Liver (tissue), 9 donors: ENCODE data around the gene CLTA. TPM values are rescaled to one million over a fixed set of nuclear protein-coding genes. Genes with fewer than 3 reads are reported as not detected.

Source experiments
- DNase-seq: peaks from one replicate; pipeline ENCODE4 v3.0.0-alpha.2; 2017; ENCODE audit warnings: low spot score
- H3K27ac ChIP-seq, 2 donors: one replicate each; pipeline ENCODE4 v1.7.0; 2013; ENCODE audit warnings: inconsistent platforms in 2 of 2, low read length in 2 of 2, control low read depth in 1 of 2, low read depth in 1 of 2, mild to moderate bottlenecking in 1 of 2
- H3K27me3 ChIP-seq, 4 donors: one replicate each; pipeline versions ENCODE4 v1.6.1 to v1.7.0; 2013; ENCODE audit warnings: low read length in 3 of 4, inconsistent platforms in 1 of 4, mild to moderate bottlenecking in 1 of 4, moderate library complexity in 1 of 4; ENCODE audit not compliant: control insufficient read depth in 4 of 4, insufficient read depth in 4 of 4
- H3K36me3 ChIP-seq, 4 donors: one replicate each; pipeline versions ENCODE4 v1.6.1 to v1.7.0; 2013; ENCODE audit warnings: low read length in 3 of 4, mild to moderate bottlenecking in 3 of 4, low read depth in 1 of 4, moderate library complexity in 1 of 4; ENCODE audit not compliant: control insufficient read depth in 4 of 4, insufficient read depth in 3 of 4
- H3K4me1 ChIP-seq, 4 donors: one replicate each; pipeline versions ENCODE4 v1.6.1 to v1.7.0; 2013; ENCODE audit warnings: low read length in 3 of 4, mild to moderate bottlenecking in 3 of 4, moderate library complexity in 1 of 4; ENCODE audit not compliant: control insufficient read depth in 4 of 4, insufficient read depth in 4 of 4
- H3K4me3 ChIP-seq, 3 donors: one replicate each; pipeline versions ENCODE4 v1.6.1 to v1.7.0; 2013; ENCODE audit warnings: low read length in 3 of 3, control low read depth in 1 of 3, low read depth in 1 of 3, mild to moderate bottlenecking in 1 of 3
- H3K9ac ChIP-seq, 2 donors: one replicate each; pipeline ENCODE4 v1.7.0; 2013; ENCODE audit warnings: low read length in 2 of 2, mild to moderate bottlenecking in 2 of 2, moderate library complexity in 2 of 2, control low read depth in 1 of 2, low read depth in 1 of 2
- H3K9me3 ChIP-seq, 4 donors: one replicate each; pipeline versions ENCODE4 v1.6.1 to v1.7.0; 2013; ENCODE audit warnings: low read length in 3 of 4; ENCODE audit not compliant: control insufficient read depth in 4 of 4
- CTCF ChIP-seq: fragments of 150-350 bp; IDR thresholded peaks from 2 replicates; pipeline ENCODE4 v1.5.1; 2017; ENCODE audit warnings: improper control_type of control experiment, low read depth, low read length; ENCODE audit not compliant: missing input control
- EGR1 ChIP-seq, 2 donors: IDR thresholded peaks; 2 replicates each; pipeline ENCODE4 v1.6.1; 2016 to 2018; ENCODE audit warnings: antibody characterized with exemption in 2 of 2, low read depth in 2 of 2
- FOXA1 ChIP-seq: IDR thresholded peaks from 2 replicates; pipeline ENCODE4 v1.6.1; 2016; ENCODE audit warnings: antibody characterized with exemption
- FOXA2 ChIP-seq: IDR thresholded peaks from 2 replicates; pipeline ENCODE4 v1.6.1; 2016; ENCODE audit warnings: antibody characterized with exemption
- GABPA ChIP-seq, 2 donors: IDR thresholded peaks in 1 of 2; conservative IDR thresholded peaks in 1 of 2; 2 replicates each; pipeline ENCODE4 v1.6.1; 2016; ENCODE audit warnings: antibody characterized with exemption in 2 of 2, mild to moderate bottlenecking in 1 of 2, moderate library complexity in 1 of 2
- HNF4A ChIP-seq, 2 donors: conservative IDR thresholded peaks; 2 replicates each; pipeline ENCODE4 v1.6.1; 2016; ENCODE audit warnings: antibody characterized with exemption in 2 of 2, mild to moderate bottlenecking in 2 of 2
- HNF4G ChIP-seq: IDR thresholded peaks from 2 replicates; pipeline ENCODE4 v1.6.1; 2016; ENCODE audit warnings: antibody characterized with exemption
- JUND ChIP-seq, 2 donors: IDR thresholded peaks; 2 replicates each; pipeline ENCODE4 v1.6.1; 2016; ENCODE audit warnings: antibody characterized with exemption in 2 of 2
- NR2F2 ChIP-seq: IDR thresholded peaks from 2 replicates; pipeline ENCODE4 v1.6.1; 2016; ENCODE audit warnings: antibody characterized with exemption
- RAD21 ChIP-seq, 2 donors: IDR thresholded peaks; 2 replicates each; pipeline ENCODE4 v1.6.1; 2016; ENCODE audit warnings: antibody characterized with exemption in 2 of 2, mild to moderate bottlenecking in 2 of 2
- RXRA ChIP-seq, 2 donors: IDR thresholded peaks; 2 replicates each; pipeline ENCODE4 v1.6.1; 2017 to 2018; ENCODE audit warnings: antibody characterized with exemption in 2 of 2, mild to moderate bottlenecking in 1 of 2
- SP1 ChIP-seq: IDR thresholded peaks from 2 replicates; pipeline ENCODE4 v1.6.1; 2018; ENCODE audit warnings: antibody characterized with exemption, mild to moderate bottlenecking
- TAF1 ChIP-seq: conservative IDR thresholded peaks from 2 replicates; pipeline ENCODE4 v1.6.1; 2016; ENCODE audit warnings: antibody characterized with exemption, mild to moderate bottlenecking
- YY1 ChIP-seq: IDR thresholded peaks from 2 replicates; pipeline ENCODE4 v1.6.1; 2016; ENCODE audit warnings: antibody characterized with exemption, mild to moderate bottlenecking
- ZBTB33 ChIP-seq: IDR thresholded peaks from 2 replicates; pipeline ENCODE4 v1.6.1; 2016; ENCODE audit warnings: antibody characterized with exemption
- WGBS: extraction: QIAGEN DNeasy Blood & Tissue Kit; methylation state at CpG from one replicate; pipeline ENCODE4 v1.1.7; 2013; 5-methylcytosine and 5-hydroxymethylcytosine counted together
- polyA plus RNA-seq, 2 donors: library from polyadenylated mRNA; stranded (reverse) in 1 of 2; unstranded in 1 of 2; fragments of 200-250 nt in 1 of 2; fragments of >200 nt in 1 of 2; fragmentation: Nextera tagmentation in 1 of 2; extraction: Ambion mirVana in 1 of 2; gene quantifications; one replicate each; pipeline versions ENCODE4 v1.2.1 to v1.2.3, GENCODE V29; 2013 to 2015
- total RNA-seq, 2 donors: library from RNA; depleted of rRNA; stranded (reverse); fragments of >200 nt; gene quantifications; one replicate each; pipeline ENCODE4 v1.2.3, GENCODE V29; 2014
- TF ChIP-seq, protein P1 (sequence below): IDR thresholded peaks from 2 replicates; pipeline ENCODE4 v1.6.1; 2016; ENCODE audit warnings: antibody characterized with exemption
- TF ChIP-seq, protein P2 (sequence below): IDR thresholded peaks from 2 replicates; pipeline ENCODE4 v1.6.1; 2016; ENCODE audit warnings: antibody characterized with exemption, mild to moderate bottlenecking
- donor health status: healthy.
- donor health status: healthy.
- donor health status: healthy.
- donor health status: healthy.
- donor health status: healthy.

CLTA gene
- total and polyA plus RNA-seq, 4 donors, result 48.4 to 102 (median 74.6) TPM

- Histone ChIP-seq H3K27me3 (no peaks in the 10 kb centered on the region), H3K9ac (no peak overlapping the region), H3K9me3 (no peaks in the 10 kb centered on the region), H3K4me3 (no peak overlapping the region), H3K4me1 (peaks cover 0 to 2% (median 0%) of the 10 kb centered on the region in 4 donors), H3K36me3 (no peaks in the 10 kb centered on the region), H3K27ac (no peak overlapping the region)
- WGBS, result 57% methylated on average over 12 of the region's 12 CpGs
- no peak for DNase-seq
- TF ChIP-seq HNF4G, result no peak
- no peak for TF ChIP-seq RAD21 (IDR thresholded peaks at IDR 0.05)
- TF ChIP-seq FOXA2, result no peak
- TF ChIP-seq FOXA1, result no peak
- no peak for TF ChIP-seq HNF4A (conservative IDR thresholded peaks at IDR 0.05)
- TF ChIP-seq RXRA (IDR thresholded peaks at IDR 0.05), result no peak
- TF ChIP-seq TAF1, result no peak
- no peak for TF ChIP-seq EGR1 (IDR thresholded peaks at IDR 0.05; ENCODE audit: low read depth in 2 of 2)
- no peak for TF ChIP-seq ZBTB33
- TF ChIP-seq, protein P1, sequence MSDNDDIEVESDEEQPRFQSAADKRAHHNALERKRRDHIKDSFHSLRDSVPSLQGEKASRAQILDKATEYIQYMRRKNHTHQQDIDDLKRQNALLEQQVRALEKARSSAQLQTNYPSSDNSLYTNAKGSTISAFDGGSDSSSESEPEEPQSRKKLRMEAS, result no peak
- TF ChIP-seq, protein P2, sequence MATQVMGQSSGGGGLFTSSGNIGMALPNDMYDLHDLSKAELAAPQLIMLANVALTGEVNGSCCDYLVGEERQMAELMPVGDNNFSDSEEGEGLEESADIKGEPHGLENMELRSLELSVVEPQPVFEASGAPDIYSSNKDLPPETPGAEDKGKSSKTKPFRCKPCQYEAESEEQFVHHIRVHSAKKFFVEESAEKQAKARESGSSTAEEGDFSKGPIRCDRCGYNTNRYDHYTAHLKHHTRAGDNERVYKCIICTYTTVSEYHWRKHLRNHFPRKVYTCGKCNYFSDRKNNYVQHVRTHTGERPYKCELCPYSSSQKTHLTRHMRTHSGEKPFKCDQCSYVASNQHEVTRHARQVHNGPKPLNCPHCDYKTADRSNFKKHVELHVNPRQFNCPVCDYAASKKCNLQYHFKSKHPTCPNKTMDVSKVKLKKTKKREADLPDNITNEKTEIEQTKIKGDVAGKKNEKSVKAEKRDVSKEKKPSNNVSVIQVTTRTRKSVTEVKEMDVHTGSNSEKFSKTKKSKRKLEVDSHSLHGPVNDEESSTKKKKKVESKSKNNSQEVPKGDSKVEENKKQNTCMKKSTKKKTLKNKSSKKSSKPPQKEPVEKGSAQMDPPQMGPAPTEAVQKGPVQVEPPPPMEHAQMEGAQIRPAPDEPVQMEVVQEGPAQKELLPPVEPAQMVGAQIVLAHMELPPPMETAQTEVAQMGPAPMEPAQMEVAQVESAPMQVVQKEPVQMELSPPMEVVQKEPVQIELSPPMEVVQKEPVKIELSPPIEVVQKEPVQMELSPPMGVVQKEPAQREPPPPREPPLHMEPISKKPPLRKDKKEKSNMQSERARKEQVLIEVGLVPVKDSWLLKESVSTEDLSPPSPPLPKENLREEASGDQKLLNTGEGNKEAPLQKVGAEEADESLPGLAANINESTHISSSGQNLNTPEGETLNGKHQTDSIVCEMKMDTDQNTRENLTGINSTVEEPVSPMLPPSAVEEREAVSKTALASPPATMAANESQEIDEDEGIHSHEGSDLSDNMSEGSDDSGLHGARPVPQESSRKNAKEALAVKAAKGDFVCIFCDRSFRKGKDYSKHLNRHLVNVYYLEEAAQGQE, result no peak
- TF ChIP-seq YY1, result no peak
- TF ChIP-seq GABPA (IDR thresholded peaks at IDR 0.05 in 1 of 2, conservative IDR thresholded peaks at IDR 0.05 in 1 of 2), result no peak
- TF ChIP-seq NR2F2, result no peak
- no peak for TF ChIP-seq JUND (IDR thresholded peaks at IDR 0.05)
- TF ChIP-seq CTCF, result no peak
Measured at GRCh38 chr9:36165826-36166167, 24.9 kb upstream of the CLTA start.

DNA sequence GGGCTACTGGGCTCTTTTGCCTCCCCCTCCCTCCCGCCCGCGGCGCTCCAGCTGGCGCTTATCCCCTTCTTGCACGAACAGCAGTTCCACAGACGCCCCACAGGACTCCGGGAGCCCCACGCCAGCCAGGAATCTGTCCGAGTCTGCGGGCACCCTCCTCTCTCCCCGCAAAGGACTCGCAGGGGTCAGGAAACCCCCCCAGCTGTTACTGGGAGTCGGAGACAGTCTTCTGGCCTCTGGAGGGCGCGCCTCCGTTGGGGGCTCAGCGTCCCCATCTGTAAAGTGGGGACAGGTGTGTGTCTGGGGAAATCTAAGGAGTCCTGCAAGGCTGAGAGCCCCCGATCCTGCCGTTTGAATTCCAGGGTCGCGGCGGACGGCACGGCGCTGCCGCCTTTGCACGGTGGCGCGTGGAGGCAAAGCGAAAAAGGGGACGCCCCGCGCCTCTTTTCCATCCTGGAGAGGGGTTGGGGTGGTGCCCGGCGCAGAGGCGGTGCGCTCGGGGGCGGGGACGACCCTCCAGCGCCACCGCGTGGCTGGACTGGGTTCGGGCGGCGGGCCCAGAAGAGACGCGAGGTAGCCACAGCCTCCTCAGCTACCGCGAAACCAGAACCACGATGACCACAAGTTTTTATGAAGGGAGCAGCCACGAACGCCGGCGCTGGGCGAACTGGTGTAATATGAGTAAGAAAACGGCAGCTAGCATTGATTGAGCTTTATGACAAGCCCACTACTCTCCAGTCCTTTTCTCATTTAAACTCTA, 24.4 kb upstream of the CLTA start:
- Histone ChIP-seq H3K27ac (no peak overlapping the region), H3K36me3 (no peaks in the 10 kb centered on the region), H3K4me1 (peaks cover 0 to 2% (median 0%) of the 10 kb centered on the region in 4 donors), H3K9ac (no peak overlapping the region), H3K27me3 (no peaks in the 10 kb centered on the region), H3K9me3 (no peaks in the 10 kb centered on the region), H3K4me3 (peak overlapping the region in 2 of 3 donors; percentile 12 to 39)
- TF ChIP-seq RAD21 (IDR thresholded peaks at IDR 0.05) (peak; percentile 87 to 94), SP1 (no peak), RXRA (IDR thresholded peaks at IDR 0.05) (no peak), CTCF (peak; percentile 89)
- 7% methylated on average over 58 of the region's 58 CpGs for WGBS
- DNase-seq, result peak; percentile 87
